Measurements from ENCODE around the gene RIOX2. TPM values are rescaled to one million over a fixed set of nuclear protein-coding genes. Genes with fewer than 3 reads are reported as not detected.

The RIOX2 gene
- total and polyA plus RNA-seq, 7 donors = 9.0 to 23.5 (median 16.8) TPM

GRCh38 chr3:97975466-97975865 lies 3.2 kb upstream of the RIOX2 start:
- intact Hi-C loops (cut with DNase I) = no loop called here
- Histone ChIP-seq H3K4me1 (peaks cover 0 to 23% (median 15%) of the 10 kb centered on the region in 4 donors), H3K4me3 (no peak overlapping the region), H3K27ac (no peak overlapping the region), H3K27me3 (no peaks in the 10 kb centered on the region), H3K36me3 (no peaks in the 10 kb centered on the region), H3K9me3 (no peaks in the 10 kb centered on the region)
- 76 to 81% methylated on average over 1 of the region's 1 CpG for WGBS, 2 donors
- TF ChIP-seq CTCF (IDR thresholded peaks at IDR 0.05) (no peak), EP300 (IDR thresholded peaks at IDR 0.05) (no peak), POLR2A (IDR thresholded peaks at IDR 0.05) (no peak), POLR2AphosphoS5 (IDR thresholded peaks at IDR 0.05) (no peak)
- DNase-seq = no peak

GRCh38 chr3:97974996-97975395 lies 2.8 kb upstream of the RIOX2 start:
- Histone ChIP-seq H3K27ac (no peak overlapping the region), H3K27me3 (no peaks in the 10 kb centered on the region), H3K9me3 (no peaks in the 10 kb centered on the region), H3K4me1 (peaks cover 0 to 28% (median 15%) of the 10 kb centered on the region in 4 donors), H3K36me3 (no peaks in the 10 kb centered on the region), H3K4me3 (no peak overlapping the region)
- DNase-seq = no peak
- intact Hi-C loops (cut with DNase I) = loop anchor here (5.0 kb wide), 1 partner anchor 153 kb away; the partner anchor contains the start of gene CRYBG3
- TF ChIP-seq POLR2AphosphoS5 (IDR thresholded peaks at IDR 0.05) (no peak), CTCF (IDR thresholded peaks at IDR 0.05) (no peak), POLR2A (IDR thresholded peaks at IDR 0.05) (no peak), EP300 (IDR thresholded peaks at IDR 0.05) (no peak)
- 59 to 78% methylated on average over 3 of the region's 3 CpGs for WGBS, 2 donors

GRCh38 chr3:97972976-97973375 lies 745 bp upstream of the RIOX2 start:
- intact Hi-C loops (cut with DNase I) = loop anchor here (5.0 kb wide), 1 partner anchor 151 kb away; the partner anchor contains the start of gene CRYBG3
- peak overlapping the region in 3 of 4 donors; percentile 78 to 89 (median 82) for H3K4me3 ChIP-seq

GRCh38 chr3:97970956-97971620 lies 1.1 kb downstream of the RIOX2 start:
- Histone ChIP-seq H3K36me3 (peaks cover 0 to 10% (median 0%) of the 10 kb centered on the region in 4 donors), H3K4me1 (peaks cover 0 to 39% (median 15%) of the 10 kb centered on the region in 4 donors), H3K9me3 (no peaks in the 10 kb centered on the region), H3K27ac (peak overlapping the region; percentile 87 to 94 (median 90)), H3K27me3 (no peaks in the 10 kb centered on the region), H3K4me3 (peak overlapping the region; percentile 66 to 89 (median 80))
- 59 to 65% methylated on average over 9 of the region's 9 CpGs for WGBS, 2 donors
- intact Hi-C loops (cut with DNase I) = loop anchor here (5.0 kb wide), 1 partner anchor 149 kb away; the partner anchor contains the start of gene CRYBG3
- DNase-seq = no peak
- TF ChIP-seq POLR2AphosphoS5 (IDR thresholded peaks at IDR 0.05) = no peak
- no peak for TF ChIP-seq POLR2A (IDR thresholded peaks at IDR 0.05)
- no peak for TF ChIP-seq CTCF (IDR thresholded peaks at IDR 0.05)
- no peak for TF ChIP-seq EP300 (IDR thresholded peaks at IDR 0.05)

More at GRCh38 chr3:97972976-97973375, 745 bp upstream of the RIOX2 start:
- TF ChIP-seq EP300 (IDR thresholded peaks at IDR 0.05) = no peak
- no peak for TF ChIP-seq POLR2AphosphoS5 (IDR thresholded peaks at IDR 0.05)
- TF ChIP-seq POLR2A (IDR thresholded peaks at IDR 0.05) = no peak
- TF ChIP-seq CTCF (IDR thresholded peaks at IDR 0.05) = no peak
- Histone ChIP-seq H3K36me3 (no peaks in the 10 kb centered on the region), H3K9me3 (no peaks in the 10 kb centered on the region), H3K27ac (peak overlapping the region; percentile 87 to 94 (median 90)), H3K4me1 (peaks cover 0 to 39% (median 15%) of the 10 kb centered on the region in 4 donors), H3K27me3 (no peaks in the 10 kb centered on the region)
- 96 to 98% methylated on average over 9 of the region's 9 CpGs for WGBS, 2 donors
- no peak for DNase-seq
